ENCODE measurements around the gene PXDN.

DNA sequence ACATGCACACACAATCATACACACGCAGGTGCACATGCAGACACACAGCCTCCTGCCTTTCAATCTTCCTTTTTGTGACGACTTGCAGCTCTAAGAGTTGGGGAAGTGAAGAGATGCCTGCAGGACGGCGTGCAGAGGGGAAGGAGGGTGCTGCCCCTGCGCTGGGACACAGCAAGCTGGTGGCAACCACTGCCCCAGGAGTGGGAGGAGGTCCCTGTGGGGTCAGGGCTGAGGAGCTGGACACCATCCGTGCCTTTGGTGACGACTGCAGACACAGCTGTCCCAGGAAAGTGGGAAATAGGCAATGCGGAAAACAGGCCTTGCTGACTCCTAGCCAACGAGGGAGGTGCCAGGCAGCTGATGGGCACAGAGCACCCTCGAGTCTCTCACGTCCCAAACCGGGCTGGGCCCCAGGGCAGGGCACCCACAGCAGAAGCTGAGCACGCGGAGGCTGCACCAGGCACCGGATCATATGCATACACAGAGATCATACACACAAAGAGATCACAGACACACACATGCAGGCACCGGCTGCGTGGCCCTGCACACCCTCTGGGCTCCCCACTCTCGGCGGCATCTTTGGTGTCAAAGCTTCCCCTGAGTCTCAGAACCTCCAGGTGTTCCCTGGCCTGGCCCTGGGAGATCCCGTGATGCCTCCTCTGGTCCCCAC lies 146.1 kb downstream of the PXDN start:
- TF ChIP-seq POLR2AphosphoS5 (IDR thresholded peaks at IDR 0.05; ENCODE audit: borderline replicate concordance, low read depth, low read length) (no peak), EZH2 (IDR thresholded peaks at IDR 0.05) (no peak), FOXP2 (optimal IDR thresholded peaks at IDR 0.05; ENCODE audit: control extremely low read depth, extremely low read length, insufficient read depth) (no peak)
